H1 (cell line): ENCODE measurements around the gene EXOC2. TPM values are rescaled to one million over a fixed set of nuclear protein-coding genes. Genes with fewer than 3 reads are reported as not detected.

Source experiments
- BRCA1 ChIP-seq: IDR thresholded peaks from 2 replicates; pipeline ENCODE4 v1.6.1; 2012; ENCODE audit warnings: low read depth, low read length, improper control_type of control experiment
- FOSL1 ChIP-seq: IDR thresholded peaks from 2 replicates; pipeline ENCODE4 v1.6.1; 2011; ENCODE audit warnings: mild to moderate bottlenecking, low read depth, low read length, moderate library complexity; ENCODE audit not compliant: insufficient read depth
- HDAC2 ChIP-seq, 2 experiments: fragments of 300-600 bp in 1 of 2; sonication (generic) in 1 of 2; IDR thresholded peaks; 2 replicates each; pipeline ENCODE4 v1.6.1; 2011 to 2012; ENCODE audit warnings: low read depth in 2 of 2, low read length in 2 of 2, mild to moderate bottlenecking in 2 of 2, moderate library complexity in 2 of 2, borderline replicate concordance in 1 of 2, inconsistent platforms in 1 of 2
- POLR2AphosphoS5 ChIP-seq: IDR thresholded peaks from 2 replicates; pipeline ENCODE4 v1.6.1; 2011; ENCODE audit warnings: low read depth, low read length
- SP4 ChIP-seq: IDR thresholded peaks from 2 replicates; pipeline ENCODE4 v1.6.1; 2012; ENCODE audit warnings: low read length, inconsistent platforms
- polyA plus RNA-seq, 7 experiments: library from polyadenylated mRNA; depleted of rRNA in 3 of 7; stranded (reverse) in 5 of 7; unstranded in 2 of 7; fragments of >200 nt in 5 of 7; fragments of 200-250 nt in 2 of 7; gene quantifications; 1 replicate in 5 of 7; 2 replicates in 1 of 7; 4 replicates in 1 of 7; pipeline versions ENCODE4 v1.2.1 to v1.2.3, GENCODE V29; 2011 to 2013; ENCODE audit warnings: missing spikeins in 2 of 7, mixed read lengths in 2 of 7
- total RNA-seq: library from RNA; stranded (reverse); fragmentation: NEBNext Ultra II Directional; extraction: Animal tissue kit (Norgen Biotek cat#: 25700); gene quantifications from 2 replicates; pipeline ENCODE4 v1.2.1, GENCODE V29; 2021

The EXOC2 gene
- total and polyA plus RNA-seq, 2 of the 8 experiments (the other 6 are each of a cell fraction or from before 2014, with no cell fraction given), result 25.5 to 44.4 TPM

DNA sequence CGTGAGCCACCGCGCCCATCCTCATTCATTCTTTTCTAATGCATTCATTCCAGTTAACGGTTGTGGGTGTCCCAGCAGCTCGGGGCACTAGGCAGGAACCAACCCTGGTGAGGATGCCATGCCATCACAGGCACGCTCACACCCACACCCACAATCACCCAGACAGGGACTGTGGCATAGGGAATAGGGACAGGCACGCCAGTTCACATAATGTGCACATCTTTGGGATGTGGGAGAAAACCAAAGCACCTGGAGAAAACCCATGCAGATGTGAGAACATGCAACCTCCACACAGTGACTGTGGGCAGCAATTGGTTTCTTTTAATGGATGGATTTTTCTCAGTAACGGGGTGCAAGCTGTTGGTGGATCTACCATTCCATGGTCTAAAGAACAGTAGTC, 237.1 kb downstream of the EXOC2 start (continued):
- TF ChIP-seq HDAC2 (IDR thresholded peaks at IDR 0.05; ENCODE audit: borderline replicate concordance in 1 of 2, low read depth in 2 of 2, low read length in 2 of 2) (no peak), SP4 (no peak), BRCA1 (no peak), POLR2AphosphoS5 (no peak), FOSL1 (no peak)
- TF ChIP-seq, all 59 proteins: peak for 0
